Activated T-cell treated with anti-CD3 and anti-CD28 coated beads, Interleukin-2, amount 50 U/mL, for 24 hours (primary cell): Measurements from ENCODE around the gene ATOSB.

Experiments
- DNase-seq: peaks from one replicate; pipeline ENCODE4 v3.0.0-alpha.2; 2020
- H3K27ac Mint-ChIP-seq: 2 replicates; pipeline ENCODE4 v1.8.0; 2020; ENCODE audit warnings: mild to moderate bottlenecking, mixed read lengths
- H3K27me3 Mint-ChIP-seq: 2 replicates; pipeline ENCODE4 v1.8.0; 2020; ENCODE audit warnings: mixed read lengths
- H3K36me3 Mint-ChIP-seq: 2 replicates; pipeline ENCODE4 v1.8.0; 2020; ENCODE audit warnings: low read depth, mixed read lengths
- H3K4me1 Mint-ChIP-seq: 2 replicates; pipeline ENCODE4 v1.8.0; 2020; ENCODE audit warnings: low read depth, mixed read lengths
- H3K4me3 Mint-ChIP-seq: 2 replicates; pipeline ENCODE4 v1.8.0; 2020; ENCODE audit warnings: mild to moderate bottlenecking, moderate library complexity, mixed read lengths
- H3K9me3 Mint-ChIP-seq: 2 replicates; pipeline ENCODE4 v1.8.0; 2020; ENCODE audit warnings: mixed read lengths

Gene ATOSB

DNA sequence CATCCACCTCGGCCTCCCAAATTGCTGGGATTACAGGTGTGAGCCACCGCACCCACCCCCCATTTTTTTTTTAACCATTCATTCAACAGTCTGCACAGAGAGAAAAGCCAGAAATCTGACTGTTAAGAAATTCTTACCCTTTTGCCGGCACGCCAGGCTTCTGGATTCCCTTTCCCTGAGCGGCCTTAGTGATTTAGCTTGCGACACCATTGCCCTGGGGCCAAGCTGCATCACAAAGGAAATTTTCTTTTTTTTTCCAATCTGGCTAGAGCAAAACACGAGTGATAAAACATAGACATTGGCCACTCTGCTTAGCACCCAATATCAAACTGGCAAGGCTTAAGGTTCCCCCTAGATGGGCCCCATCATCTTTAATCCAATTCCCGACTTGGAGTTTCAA is 21.2 kb upstream of the ATOSB start:
- no peaks in the 10 kb centered on the region for H3K36me3 Mint-ChIP-seq
- H3K4me3 Mint-ChIP-seq = no peak overlapping the region
- peaks cover 6% of the 10 kb centered on the region for H3K9me3 Mint-ChIP-seq
- no peak overlapping the region for H3K27ac Mint-ChIP-seq
- H3K4me1 Mint-ChIP-seq = no peaks in the 10 kb centered on the region
- DNase-seq = no peak
- H3K27me3 Mint-ChIP-seq = no peaks in the 10 kb centered on the region

DNA sequence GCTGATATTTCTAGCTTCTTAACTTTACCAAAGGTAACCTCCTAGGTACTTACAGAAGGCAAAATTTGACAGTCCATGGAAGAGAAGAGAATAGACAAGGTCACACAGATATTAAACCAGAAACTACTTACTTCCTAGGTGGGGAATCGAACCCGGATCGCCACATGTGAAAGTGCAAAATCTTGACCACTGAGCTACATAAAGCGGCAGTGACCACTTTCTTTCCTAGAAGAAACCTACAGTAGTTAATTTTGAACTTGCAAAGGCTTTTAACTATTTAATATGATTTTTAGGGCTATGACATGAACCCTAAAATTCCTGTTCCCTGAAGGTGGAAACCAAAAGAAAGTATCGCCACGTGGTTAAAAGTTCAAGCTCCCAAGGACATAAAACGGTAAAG is 20.3 kb upstream of the ATOSB start:
- no peak for DNase-seq
- H3K4me1 Mint-ChIP-seq = no peaks in the 10 kb centered on the region
- no peaks in the 10 kb centered on the region for H3K27me3 Mint-ChIP-seq
- H3K27ac Mint-ChIP-seq = no peak overlapping the region
- no peaks in the 10 kb centered on the region for H3K36me3 Mint-ChIP-seq
- H3K4me3 Mint-ChIP-seq = no peak overlapping the region
- peaks cover 5% of the 10 kb centered on the region for H3K9me3 Mint-ChIP-seq

DNA sequence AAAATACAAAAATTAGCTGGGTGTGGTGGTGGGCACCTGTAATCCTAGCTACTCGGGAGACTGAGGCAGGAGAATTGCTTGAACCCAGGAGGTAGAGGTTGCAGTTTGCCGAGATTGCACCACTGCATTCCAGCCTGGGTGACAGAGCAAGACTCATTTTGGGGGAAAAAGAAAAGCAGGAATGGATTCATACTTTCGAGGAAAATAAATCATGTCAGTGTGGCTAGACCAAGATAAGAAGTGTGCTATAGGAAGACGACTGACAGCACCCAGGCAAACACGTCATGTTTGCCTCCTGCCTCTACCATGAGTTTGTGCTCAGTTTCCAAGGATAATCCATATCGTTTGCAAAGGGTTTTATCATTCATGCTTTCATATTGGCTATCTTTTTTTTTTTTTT is 19.3 kb upstream of the ATOSB start:
- H3K9me3 Mint-ChIP-seq = peaks cover 4% of the 10 kb centered on the region

DNA sequence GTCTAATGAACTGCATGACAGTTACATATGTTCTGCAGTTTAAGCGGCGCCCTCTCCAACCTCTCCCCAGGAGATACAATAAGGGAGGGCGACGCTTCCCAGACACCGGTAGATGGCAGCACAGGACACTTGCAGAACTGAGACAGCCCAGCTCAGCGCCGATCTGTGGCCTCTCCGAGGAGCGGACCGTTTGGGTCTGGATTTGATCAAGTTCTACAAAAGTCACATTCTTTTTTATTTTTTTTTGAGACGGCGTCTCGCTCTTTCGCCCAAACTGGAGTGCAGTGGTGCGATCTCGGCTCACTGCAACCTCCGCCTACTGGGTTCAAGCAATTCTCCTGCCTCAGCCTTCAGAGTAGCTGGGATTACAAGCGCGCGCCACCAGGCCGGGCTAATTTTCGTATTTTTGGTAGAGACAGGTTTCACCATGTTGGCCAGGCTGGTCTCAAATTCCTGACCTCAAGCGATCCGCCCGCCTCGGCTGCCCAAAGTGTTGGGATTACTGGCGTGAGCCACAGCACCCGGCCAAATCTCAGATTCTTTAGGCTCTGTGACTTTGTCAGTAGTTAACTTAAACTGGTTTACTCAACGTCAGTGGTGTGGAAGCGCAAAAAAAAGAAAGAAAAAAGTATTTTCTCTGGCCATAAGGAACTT is 1.4 kb upstream of the ATOSB start:
- Mint-ChIP-seq H3K4me3 (peak overlapping the region; percentile 82), H3K27ac (peak overlapping the region; percentile 94)

More for the DNA sequence above, 19.3 kb upstream of the ATOSB start:
- Mint-ChIP-seq H3K4me3 (no peak overlapping the region), H3K4me1 (no peaks in the 10 kb centered on the region), H3K27me3 (no peaks in the 10 kb centered on the region), H3K36me3 (no peaks in the 10 kb centered on the region), H3K27ac (no peak overlapping the region)
- DNase-seq = no peak

DNA sequence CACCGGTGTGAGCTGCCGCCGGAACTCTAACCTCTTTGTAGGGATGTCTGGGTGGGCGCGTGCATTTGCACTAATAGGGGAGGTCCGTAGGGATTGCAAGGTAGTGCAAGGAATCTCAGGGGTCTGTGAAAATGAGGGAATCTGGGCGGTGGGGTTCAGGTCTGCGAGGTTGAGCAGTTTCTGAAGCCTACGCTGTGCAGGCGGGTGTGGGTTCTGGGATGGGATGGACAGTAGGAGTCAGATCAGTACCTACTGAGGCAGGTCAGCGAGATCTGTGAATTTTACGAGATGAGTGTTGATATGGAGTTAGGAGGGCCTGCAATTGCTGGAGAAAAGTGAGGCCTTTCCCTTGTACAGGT is 856 bp upstream of the ATOSB start:
- Mint-ChIP-seq H3K4me3 (peak overlapping the region; percentile 82), H3K9me3 (no peaks in the 10 kb centered on the region)

More for the DNA sequence above, 1.4 kb upstream of the ATOSB start:
- DNase-seq = peak; percentile 81
- no peaks in the 10 kb centered on the region for H3K36me3 Mint-ChIP-seq
- H3K9me3 Mint-ChIP-seq = no peaks in the 10 kb centered on the region
- H3K27me3 Mint-ChIP-seq = no peaks in the 10 kb centered on the region
- H3K4me1 Mint-ChIP-seq = peaks cover 45% of the 10 kb centered on the region

DNA sequence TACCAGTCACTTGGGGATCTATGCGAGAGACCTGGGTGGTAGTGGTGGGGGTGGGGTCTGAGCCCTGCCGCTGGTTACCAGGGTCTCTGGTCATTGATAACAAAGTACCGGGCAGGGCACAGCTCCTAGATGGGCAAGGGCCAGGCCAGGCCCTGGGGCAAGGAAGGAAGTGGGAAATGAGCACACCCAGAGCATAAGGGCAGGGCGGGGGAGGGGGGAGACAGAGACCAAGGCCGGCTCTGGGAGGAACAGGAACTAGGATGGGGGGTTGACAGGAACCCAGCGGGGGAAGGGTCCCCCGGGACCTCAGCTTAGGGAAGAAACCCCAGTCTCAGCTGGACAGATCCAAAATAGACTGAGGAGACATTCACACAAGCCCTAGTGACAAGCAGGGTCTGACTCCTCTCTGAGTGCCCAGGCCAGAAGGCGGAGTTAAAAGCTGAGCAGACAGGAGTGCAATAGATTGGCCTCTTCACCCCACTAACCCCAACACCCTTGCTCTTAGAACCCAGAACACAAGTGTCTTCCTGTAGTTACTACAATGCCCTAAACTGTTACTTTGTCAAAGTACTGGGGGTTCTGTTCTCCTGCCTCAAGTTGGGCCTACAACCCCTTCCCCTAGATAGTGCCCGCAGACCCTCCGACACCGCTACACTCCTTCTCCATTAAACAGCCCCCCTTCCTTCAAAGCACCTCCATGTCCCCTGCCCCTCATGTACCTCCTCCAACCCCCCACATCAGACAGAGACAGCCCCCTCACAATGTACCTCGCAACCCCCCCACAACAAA is 628 bp downstream of the ATOSB start:
- Mint-ChIP-seq H3K36me3 (no peaks in the 10 kb centered on the region), H3K27me3 (no peaks in the 10 kb centered on the region), H3K4me3 (peak overlapping the region; percentile 82), H3K27ac (peak overlapping the region; percentile 94), H3K4me1 (peaks cover 61% of the 10 kb centered on the region), H3K9me3 (no peaks in the 10 kb centered on the region)
- DNase-seq = peak; percentile 44

More for the DNA sequence above, 856 bp upstream of the ATOSB start:
- no peak for DNase-seq
- H3K27me3 Mint-ChIP-seq = no peaks in the 10 kb centered on the region
- no peaks in the 10 kb centered on the region for H3K36me3 Mint-ChIP-seq
- peak overlapping the region; percentile 94 for H3K27ac Mint-ChIP-seq
- peaks cover 50% of the 10 kb centered on the region for H3K4me1 Mint-ChIP-seq

DNA sequence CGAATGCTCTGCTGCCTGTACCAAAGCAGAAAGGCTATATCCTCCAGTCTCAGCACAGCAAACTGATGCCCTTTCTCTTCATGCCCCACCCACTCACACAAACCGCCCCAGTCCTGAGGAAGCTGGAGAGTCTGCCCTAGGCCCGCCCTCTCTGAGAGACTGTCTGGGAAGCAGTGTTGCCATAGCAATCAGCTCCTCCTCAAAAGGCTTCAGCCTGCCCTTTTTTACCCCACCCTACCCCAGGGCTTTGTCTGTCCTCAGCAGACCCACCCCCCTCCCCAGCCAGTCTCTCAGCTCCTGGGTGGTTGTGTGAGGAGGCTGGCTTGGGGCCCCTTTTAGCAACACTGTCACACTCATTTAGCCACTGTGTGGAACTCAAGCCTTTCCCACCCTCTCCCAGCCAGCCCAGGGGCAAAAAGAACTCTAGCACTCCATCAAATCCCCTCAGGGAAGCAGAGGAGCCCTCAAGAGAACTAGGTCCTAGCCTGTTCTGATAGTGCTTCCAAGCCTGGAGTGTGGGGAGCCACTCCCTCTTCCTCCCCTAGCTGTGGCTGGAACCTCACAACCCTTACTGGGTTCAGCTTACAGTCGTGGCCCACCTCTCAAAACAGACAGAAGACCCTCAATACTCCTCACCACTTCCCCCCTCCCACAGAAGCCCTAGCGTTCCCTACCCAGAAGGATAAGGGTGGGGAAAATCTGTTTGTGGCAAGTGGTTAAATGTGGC is 1.4 kb downstream of the ATOSB start:
- no peaks in the 10 kb centered on the region for H3K36me3 Mint-ChIP-seq
- H3K27me3 Mint-ChIP-seq = no peaks in the 10 kb centered on the region
- peak overlapping the region; percentile 82 for H3K4me3 Mint-ChIP-seq
- peaks cover 64% of the 10 kb centered on the region for H3K4me1 Mint-ChIP-seq
- no peaks in the 10 kb centered on the region for H3K9me3 Mint-ChIP-seq
- DNase-seq = peak; percentile 69
- peak overlapping the region; percentile 94 for H3K27ac Mint-ChIP-seq

DNA sequence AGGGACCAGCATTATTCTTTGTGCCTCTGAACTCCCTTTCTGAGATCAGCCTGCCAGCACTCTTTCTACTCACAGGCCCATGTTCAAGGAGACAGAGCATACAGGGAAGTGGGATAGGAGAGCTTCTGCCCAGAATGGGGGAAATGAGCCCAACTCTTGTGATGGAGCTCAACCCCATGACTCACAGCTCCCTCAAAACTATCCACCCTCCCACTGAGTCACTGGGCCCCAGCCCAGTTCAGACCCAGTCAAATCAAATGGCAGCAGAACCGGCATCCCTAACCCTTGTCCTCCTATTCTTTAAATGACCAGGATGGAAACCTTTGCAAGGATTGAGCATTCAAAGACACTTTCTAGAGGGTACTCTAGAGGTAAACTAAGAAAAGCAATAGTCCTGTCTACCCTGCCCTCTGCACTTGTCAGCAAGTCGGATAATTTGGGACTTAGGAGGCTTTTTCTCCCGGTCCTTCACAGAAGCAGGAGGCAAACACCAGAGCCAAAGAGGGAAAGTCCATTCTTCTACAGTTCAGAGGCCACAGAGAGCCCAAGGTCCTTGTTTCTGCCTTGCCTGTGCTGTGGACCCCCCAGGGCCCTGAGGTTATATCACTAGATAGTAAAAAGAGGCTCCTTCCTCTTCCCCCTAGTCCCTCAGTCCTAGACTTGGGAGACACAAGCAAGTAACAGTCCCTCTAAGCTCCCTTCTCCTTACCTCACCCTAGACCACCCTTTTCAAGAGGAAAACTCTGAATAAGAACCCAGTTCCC is 3.2 kb downstream of the ATOSB start:
- no peaks in the 10 kb centered on the region for H3K9me3 Mint-ChIP-seq
- H3K27me3 Mint-ChIP-seq = no peaks in the 10 kb centered on the region
- no peak for DNase-seq
- peak overlapping the region; percentile 91 for H3K27ac Mint-ChIP-seq
- H3K4me3 Mint-ChIP-seq = peak overlapping the region; percentile 73
- no peaks in the 10 kb centered on the region for H3K36me3 Mint-ChIP-seq
- peaks cover 64% of the 10 kb centered on the region for H3K4me1 Mint-ChIP-seq

DNA sequence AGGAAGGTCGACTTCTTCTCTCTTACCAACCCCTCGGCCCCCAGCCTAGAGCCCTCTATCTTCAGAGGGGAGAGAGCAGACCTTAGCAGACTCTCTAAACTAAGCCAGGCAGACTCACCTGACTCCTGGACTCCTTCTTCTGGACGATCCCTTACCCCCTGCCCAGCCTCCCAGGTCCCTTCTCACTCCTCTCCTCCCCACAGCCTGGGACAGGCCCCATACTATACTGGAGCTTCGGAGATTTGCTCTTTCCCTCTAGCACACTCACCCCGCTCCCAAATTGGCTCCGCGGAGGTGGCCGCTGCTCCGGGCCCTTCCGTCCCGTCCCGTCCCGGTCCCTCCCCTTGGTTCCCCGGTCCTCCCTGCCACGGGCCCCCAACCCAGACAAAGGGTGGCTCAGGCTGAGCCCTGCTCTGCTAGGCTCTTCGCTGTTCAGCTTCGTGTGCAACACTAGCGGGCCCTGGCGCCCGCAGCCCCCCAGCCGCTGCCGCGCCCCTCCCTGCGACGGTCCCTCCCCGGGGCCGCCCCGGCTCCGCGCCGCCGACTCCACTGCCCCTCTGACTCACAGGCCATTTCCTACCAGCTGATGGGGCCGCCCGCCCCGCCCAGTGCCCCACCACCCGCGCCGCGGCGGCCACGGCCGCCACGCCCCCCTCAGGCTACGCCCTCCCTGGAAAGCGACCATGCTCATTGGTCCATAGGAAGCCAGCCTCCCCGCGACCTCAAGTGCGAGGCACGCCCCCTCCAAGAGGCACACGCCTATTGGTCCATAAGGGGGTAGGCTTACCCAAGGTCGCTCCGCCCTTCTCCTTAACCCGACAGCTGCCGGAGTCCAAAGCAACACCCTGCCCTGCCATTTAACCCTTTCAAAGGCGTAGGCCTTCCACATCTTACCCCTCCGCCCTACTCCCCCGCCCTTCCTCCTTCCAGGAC is 4.4 kb downstream of the ATOSB start:
- Mint-ChIP-seq H3K9me3 (no peaks in the 10 kb centered on the region), H3K27ac (peak overlapping the region; percentile 91), H3K4me1 (peaks cover 55% of the 10 kb centered on the region)

DNA sequence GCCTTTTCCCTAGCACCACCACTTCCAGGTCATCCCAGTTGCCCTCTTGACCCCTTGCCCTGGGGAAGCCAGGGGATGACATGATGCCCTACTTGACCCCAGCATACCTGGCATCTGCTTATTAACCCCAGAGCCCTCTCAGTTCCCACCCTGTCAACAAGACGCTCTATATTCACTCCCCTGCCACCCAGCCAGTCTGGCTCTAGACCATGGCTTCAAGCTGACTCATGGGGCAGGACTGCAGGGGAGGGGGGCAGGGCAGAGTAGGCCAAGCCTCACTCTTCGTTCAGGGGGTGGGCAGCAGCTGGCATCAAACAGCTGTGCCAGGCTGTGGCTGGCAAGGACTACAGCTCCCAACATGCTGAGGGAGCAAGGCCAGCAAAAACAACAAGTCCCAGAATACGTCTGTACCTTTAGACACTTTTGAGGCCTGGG is 5.3 kb downstream of the ATOSB start:
- Mint-ChIP-seq H3K9me3 (no peaks in the 10 kb centered on the region), H3K4me3 (peak overlapping the region; percentile 73), H3K36me3 (peaks cover 13% of the 10 kb centered on the region), H3K27me3 (no peaks in the 10 kb centered on the region), H3K27ac (no peak overlapping the region), H3K4me1 (peaks cover 46% of the 10 kb centered on the region)
- no peak for DNase-seq

More for the DNA sequence above, 4.4 kb downstream of the ATOSB start:
- peaks cover 5% of the 10 kb centered on the region for H3K36me3 Mint-ChIP-seq
- H3K4me3 Mint-ChIP-seq = peak overlapping the region; percentile 73
- no peaks in the 10 kb centered on the region for H3K27me3 Mint-ChIP-seq
- peak; percentile 96 for DNase-seq

DNA sequence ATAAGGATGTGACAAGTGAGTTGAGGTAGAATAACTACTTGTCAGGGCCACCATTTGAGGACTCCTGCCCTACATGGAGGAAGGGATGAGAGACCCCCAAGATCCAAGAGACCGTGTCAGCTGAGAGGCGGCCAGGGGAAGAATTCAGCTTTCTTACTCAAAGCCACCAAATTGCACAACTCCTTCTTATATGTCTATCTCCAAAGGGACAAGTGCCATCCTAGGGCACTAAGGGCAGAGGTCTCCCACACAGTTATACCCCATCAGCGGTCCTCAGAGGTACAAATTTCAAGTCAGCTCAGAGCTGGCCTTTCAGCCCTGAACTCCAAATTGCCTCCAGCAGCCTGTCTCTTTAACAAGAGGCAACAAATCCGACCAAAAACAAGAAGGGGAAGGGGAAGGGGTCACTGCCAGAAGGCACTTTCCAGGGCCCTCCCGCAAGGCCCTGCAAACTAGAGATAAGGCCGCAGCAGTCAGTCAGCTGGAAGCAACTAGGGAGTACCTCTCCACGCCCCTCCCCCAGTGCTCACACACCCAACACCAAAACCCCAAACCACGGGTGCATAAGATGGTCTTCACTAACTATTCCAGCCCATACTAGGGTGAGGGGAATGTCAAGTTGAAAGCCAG is 6.6 kb downstream of the ATOSB start:
- Mint-ChIP-seq H3K36me3 (peaks cover 13% of the 10 kb centered on the region), H3K4me1 (peaks cover 33% of the 10 kb centered on the region), H3K4me3 (no peak overlapping the region), H3K27ac (peak overlapping the region; percentile 0), H3K27me3 (no peaks in the 10 kb centered on the region), H3K9me3 (no peaks in the 10 kb centered on the region)
- no peak for DNase-seq

DNA sequence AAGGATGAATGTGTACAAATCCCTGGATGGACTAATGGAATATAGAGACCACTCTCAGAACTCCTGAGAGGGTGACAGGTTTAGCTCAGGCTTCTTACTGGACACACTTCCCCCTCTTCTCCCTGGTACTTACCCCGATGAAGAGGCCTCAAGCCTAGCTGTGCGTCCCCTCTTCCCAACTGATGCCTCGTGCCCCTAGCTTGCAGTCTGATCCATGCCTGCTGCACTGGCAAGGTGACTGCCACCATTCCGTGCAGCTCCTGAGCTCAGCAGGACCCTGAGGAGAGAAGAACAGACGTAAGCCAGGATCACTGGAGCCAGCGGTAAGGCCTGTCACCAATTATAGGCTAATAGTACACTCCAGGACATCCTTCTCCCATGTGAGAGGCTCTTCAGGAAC is 7.2 kb downstream of the ATOSB start:
- Mint-ChIP-seq H3K9me3 (no peaks in the 10 kb centered on the region), H3K27me3 (no peaks in the 10 kb centered on the region), H3K27ac (peak overlapping the region; percentile 0), H3K36me3 (peaks cover 13% of the 10 kb centered on the region), H3K4me3 (no peak overlapping the region), H3K4me1 (peaks cover 32% of the 10 kb centered on the region)
- DNase-seq = no peak
